Midbrain (tissue), 1 donor: ENCODE measurements around the gene CD6.

Experiments
- DNase-seq: peaks from one replicate; lab custom pipeline; 2025; lab: John Stamatoyannopoulos, UW

CD6 gene

GRCh38 chr11:61026121-61027031 lies 54.9 kb downstream of the CD6 start:
- peak; percentile 4 for DNase-seq

- no peak for DNase-seq
These were observed 55.8 kb downstream of the CD6 start for GRCh38 chr11:61027141-61027840.

DNA sequence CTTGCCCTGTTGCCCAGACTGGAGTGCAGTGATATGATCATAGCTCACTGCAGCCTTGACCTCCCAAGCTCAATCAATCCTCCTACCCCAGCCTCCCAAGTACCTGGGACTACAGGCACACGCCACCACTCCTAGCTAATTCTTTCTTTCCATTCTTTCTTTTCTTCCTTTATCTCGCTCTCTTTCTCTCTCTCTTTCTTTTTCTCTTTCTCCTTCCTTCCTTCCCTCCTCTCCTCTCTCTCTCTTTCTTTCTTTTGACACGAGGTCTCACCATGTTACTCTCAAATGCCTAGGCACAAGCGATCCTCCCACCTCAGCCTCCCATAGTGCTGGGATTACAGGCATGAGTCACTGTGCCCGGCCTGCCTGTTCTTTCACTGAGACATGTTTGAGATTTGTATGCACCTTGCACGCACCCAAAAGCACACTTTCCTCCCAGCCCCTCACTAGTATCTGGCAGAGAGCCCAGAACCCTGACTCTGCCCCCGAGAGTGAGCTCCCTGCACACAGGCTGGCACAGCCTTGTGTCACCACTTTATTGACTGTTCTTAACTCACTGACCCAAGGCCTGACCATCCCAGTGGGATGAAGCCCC lies 56.8 kb downstream of the CD6 start:
- DNase-seq, result no peak

DNA sequence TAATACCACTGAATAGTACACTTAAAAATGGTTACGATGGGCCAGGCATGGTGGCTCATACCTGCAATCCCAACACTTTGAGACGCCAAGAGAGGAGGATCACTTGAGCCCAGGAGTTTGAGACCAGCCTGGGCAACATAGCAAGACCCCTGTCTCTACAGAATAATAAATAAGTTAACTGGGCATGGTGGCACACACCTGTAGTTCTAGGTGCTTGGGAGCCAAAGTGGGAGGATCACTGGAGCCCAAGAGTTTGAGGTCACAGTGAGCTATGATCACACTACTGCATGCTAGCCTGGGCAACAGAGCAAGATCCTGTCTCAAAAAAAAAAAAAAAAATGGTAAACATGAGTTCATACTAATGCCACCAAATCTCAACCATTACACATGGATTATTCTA lies 61.3 kb downstream of the CD6 start:
- no peak for DNase-seq

GRCh38 chr11:61033417-61033816 lies 61.9 kb downstream of the CD6 start:
- no peak for DNase-seq

GRCh38 chr11:61034111-61034510 lies 62.6 kb downstream of the CD6 start:
- DNase-seq, result no peak

- no peak for DNase-seq
These were observed 63.4 kb downstream of the CD6 start for GRCh38 chr11:61034704-61035525.

- DNase-seq, result no peak
These were observed 64.0 kb downstream of the CD6 start for GRCh38 chr11:61035526-61035835.

GRCh38 chr11:61037441-61038093 lies 66.1 kb downstream of the CD6 start:
- no peak for DNase-seq

DNA sequence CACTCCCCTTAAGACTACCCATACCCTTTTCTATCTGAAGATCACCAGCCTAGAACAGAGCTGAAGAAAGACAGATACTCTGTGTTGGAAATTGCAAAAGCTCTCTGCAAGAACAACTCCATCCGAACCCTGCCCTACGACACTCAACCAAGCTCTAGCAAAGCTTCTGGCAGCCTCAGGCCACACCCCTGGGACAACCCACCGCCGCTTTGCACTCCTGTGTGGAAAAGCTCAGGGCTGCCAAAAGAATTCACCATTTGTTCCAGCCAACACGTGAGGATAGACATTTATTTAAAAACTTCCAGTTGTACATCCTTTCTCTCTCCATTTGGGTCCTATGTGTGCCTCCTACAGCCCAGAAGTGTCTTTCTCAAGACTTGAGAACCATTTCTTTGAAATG lies 68.4 kb downstream of the CD6 start:
- no peak for DNase-seq

DNA sequence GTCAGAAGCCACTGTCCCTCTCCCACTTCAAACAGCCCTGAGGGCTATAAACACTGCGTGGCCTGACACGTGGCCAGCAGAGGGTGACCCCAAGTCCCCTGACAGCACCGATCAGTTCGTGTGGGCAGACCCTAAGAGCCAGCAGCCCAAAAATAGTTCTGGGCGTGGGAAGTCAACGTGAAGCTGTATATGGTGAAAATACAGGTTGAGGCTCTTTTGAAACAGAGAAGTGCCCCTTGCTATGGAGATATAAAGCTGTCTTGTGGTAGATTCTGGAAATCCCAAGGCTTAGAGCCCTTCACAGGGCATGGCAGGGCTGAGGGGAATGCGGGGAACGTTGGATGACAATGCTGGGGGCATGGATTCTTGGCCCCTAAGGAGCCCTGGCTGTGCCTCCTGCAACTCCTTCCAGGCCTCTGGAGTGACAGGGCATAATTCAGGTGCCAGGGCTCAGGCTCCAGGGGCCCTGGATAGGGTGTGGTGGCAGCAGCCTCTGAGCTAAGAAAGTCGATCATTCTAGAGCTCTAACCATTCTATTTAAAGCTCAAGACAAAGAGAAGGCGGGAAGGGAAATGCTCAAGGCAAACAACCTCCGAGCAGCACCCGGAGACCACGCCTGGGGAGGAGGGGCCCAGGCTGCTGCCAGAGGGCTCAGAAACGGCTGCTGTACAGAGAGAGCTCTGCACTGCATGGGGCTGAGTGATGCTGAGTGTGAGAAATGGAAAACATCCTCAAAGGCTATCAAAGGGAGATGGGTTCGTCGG lies 70.5 kb downstream of the CD6 start:
- no peak for DNase-seq

GRCh38 chr11:61042537-61042936 lies 71.1 kb downstream of the CD6 start:
- no peak for DNase-seq

GRCh38 chr11:61042961-61043540 lies 71.6 kb downstream of the CD6 start:
- no peak for DNase-seq

DNA sequence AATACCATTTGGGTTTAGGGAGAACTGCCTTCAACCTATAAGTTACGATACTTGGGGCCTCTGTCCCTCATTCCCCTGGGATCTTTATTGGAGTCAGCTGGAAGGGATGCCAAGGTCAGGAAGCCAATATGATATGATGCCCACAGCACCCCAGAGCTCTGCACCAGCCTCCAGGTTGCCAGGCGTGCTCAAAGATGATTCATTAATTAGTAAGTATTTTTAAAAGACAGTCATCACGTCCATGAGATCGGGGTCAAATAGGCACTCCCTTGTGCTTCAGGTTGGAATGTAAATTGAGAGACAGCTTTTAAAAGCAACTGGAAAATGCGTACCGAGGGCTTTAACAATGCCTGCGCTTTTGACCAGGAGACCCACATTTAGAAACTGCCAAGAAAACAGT lies 73.8 kb downstream of the CD6 start:
- DNase-seq, result no peak

- no peak for DNase-seq
These were observed 75.4 kb downstream of the CD6 start for GRCh38 chr11:61046833-61047232.

DNA sequence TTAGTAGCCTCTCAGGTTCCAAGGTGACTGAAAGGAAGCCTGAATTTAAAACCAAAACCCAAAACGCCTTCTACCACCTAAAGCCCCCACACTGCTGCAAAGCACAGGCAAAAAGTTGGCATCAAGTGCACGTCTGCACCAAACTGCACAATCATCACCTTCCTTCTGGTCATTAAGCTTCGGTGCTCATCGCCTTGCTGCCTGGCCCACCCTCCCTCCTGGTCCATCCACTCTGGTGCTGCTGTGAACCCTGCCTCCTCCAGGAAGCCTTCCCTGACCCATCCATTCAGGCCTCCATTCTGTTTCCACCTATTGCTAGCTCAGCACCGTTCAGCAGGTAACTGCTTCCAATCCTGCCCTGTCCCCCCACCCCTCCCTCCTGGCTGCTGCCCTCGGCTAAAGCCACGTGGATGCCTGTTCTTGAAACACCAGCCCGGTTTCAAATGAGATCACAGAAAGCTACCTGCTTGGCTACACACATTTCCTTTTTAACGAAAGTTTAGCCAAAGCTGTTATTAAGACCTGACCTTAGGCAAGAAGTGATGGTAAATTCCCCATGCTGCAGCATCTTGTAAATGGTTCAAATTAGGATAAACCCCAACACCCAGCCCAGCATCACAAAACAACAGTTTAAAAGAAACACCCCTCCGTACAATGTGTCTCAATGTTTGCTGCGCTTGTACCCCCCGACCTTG lies 77.0 kb downstream of the CD6 start:
- no peak for DNase-seq

DNA sequence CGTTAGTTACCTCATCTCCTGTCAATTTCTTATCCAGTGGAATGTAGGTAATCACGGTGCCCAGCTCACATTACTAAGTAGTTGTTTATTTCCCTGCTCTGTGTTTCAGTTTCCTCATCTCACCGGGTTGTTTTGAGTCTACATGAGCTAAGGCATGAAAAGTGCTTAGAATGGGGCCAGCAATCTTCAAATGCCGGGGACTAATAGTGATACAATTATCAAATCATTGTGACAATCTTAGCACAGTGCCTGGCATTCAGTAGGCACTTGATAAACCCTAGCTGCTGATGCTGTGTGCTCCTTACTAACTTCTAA lies 77.5 kb downstream of the CD6 start:
- DNase-seq, result no peak

DNA sequence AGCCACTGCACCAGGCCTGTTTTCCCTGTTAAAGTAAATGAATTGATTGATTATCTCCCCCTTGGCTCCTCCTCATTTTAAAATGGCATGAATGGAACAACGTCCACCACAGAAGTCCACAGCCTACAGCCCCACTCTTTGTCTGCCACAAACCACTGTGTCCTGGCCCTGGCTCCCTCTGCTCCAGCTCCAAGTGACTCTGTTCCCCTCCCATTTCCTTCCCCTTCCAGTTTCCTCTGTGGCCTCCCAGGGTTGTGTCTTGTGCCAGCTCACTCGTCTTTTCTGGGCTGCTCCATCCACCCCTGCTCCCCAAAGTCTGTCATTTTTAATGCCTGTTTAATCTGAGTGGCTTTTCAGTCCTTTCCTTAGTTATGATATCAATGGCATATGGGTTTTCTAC lies 78.4 kb downstream of the CD6 start:
- DNase-seq, result no peak

DNA sequence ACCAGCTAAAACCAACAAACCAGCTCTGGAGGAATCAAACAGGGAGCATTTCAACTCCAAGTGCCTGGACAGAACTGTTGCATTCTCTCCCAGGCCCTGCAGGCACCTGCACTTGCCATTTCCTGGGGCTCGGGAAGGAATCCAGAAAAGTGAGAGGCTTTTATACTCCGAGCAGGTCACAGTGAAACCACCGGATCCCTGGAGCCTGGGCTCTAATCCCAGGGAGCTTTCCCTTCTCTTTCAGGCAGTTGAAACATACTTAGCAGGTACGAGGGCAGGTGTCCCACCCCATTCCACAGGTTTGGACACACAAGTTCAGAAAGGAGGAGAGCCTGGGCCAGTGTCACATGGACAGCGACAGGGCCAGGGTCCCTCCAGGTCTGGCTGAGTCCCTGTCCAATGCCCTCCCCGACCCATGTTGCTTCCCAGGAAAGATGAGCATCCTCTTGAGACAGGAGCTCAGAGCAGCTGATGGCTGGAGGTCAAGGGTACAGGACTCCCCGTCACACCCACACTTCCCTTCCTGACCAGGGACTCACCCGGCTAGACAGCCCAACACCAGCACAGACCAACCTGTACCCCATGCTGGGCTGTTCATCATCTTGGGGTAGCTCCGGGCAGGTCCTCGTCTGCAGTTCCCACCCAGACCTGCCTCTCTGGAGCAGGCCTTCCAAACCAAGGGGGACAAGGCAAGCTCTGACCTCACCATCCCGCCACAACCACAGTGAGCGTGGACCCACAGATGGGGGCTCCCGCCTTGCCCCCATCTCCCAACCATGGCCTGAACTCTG lies 80.9 kb downstream of the CD6 start:
- DNase-seq, result no peak
